Naive thymus-derived CD4-positive, alpha-beta T cell (primary cell): ENCODE results near the gene DIO1. TPM values are rescaled to one million over a fixed set of nuclear protein-coding genes. Genes with fewer than 3 reads are reported as not detected.

Experiments
- ATAC-seq: fragments of 150-1000 bp; cut with Tn5 transposase; 2 replicates; pipeline ENCODE4 v1.10.0; 2021; ENCODE audit warnings: mild to moderate bottlenecking, moderate library complexity
- CTCF ChIA-PET: fragments of 350-600 bp; sonication (Branson Sonifier 250); formaldehyde crosslinking; loops from one replicate; lab custom pipeline; 2021; ENCODE audit warnings: antibody characterized with exemption; lab: Charles Lee
- POLR2A ChIA-PET: fragments of 350-600 bp; sonication (Branson Sonifier 250); formaldehyde crosslinking; loops from one replicate; lab custom pipeline; 2021; ENCODE audit warnings: antibody characterized with exemption, inconsistent platforms; lab: Charles Lee
- DNase-seq, 9 donors: peaks; one replicate each; pipeline versions ENCODE4 v3.0.0 to v3.0.0-alpha.2; 2020 to 2022; ENCODE audit warnings: mixed read lengths in 1 of 9
- H3K27ac ChIP-seq: one replicate; pipeline ENCODE4 v1.7.0; 2013; ENCODE audit warnings: mild to moderate bottlenecking, low read depth, low read length, moderate library complexity
- H3K27me3 ChIP-seq, 2 donors: one replicate each; pipeline ENCODE4 v1.7.0; 2013; ENCODE audit warnings: low read length in 2 of 2, mild to moderate bottlenecking in 2 of 2, moderate library complexity in 2 of 2; ENCODE audit not compliant: control insufficient read depth in 2 of 2, insufficient read depth in 2 of 2
- H3K36me3 ChIP-seq, 3 experiments: 1 replicate in 2 of 3; 2 replicates in 1 of 3; pipeline ENCODE4 v1.7.0; 2013; ENCODE audit warnings: low read length in 3 of 3, mild to moderate bottlenecking in 3 of 3, moderate library complexity in 1 of 3; ENCODE audit not compliant: insufficient read depth in 3 of 3, control insufficient read depth in 2 of 3
- H3K4me1 ChIP-seq, 2 donors: one replicate each; pipeline ENCODE4 v1.7.0; 2013; ENCODE audit warnings: low read length in 2 of 2, mild to moderate bottlenecking in 2 of 2, moderate library complexity in 1 of 2; ENCODE audit not compliant: control insufficient read depth in 2 of 2, insufficient read depth in 2 of 2
- H3K4me3 ChIP-seq: 2 replicates; pipeline ENCODE4 v1.7.0; 2013; ENCODE audit warnings: mild to moderate bottlenecking, low read length
- H3K9me3 ChIP-seq, 3 experiments: 1 replicate in 2 of 3; 2 replicates in 1 of 3; pipeline ENCODE4 v1.7.0; 2013; ENCODE audit warnings: low read length in 3 of 3; ENCODE audit not compliant: control insufficient read depth in 2 of 3
- H3K27ac Mint-ChIP-seq, 9 donors: one replicate each; pipeline ENCODE4 v1.8.0; 2020 to 2022; ENCODE audit warnings: mixed read lengths in 9 of 9, mild to moderate bottlenecking in 8 of 9, moderate library complexity in 5 of 9, inconsistent platforms in 2 of 9
- H3K27me3 Mint-ChIP-seq, 5 donors: one replicate each; pipeline ENCODE4 v1.8.0; 2021 to 2022; ENCODE audit warnings: mixed read lengths in 5 of 5, mild to moderate bottlenecking in 1 of 5
- H3K36me3 Mint-ChIP-seq, 5 donors: one replicate each; pipeline ENCODE4 v1.8.0; 2020 to 2022; ENCODE audit warnings: mixed read lengths in 5 of 5, mild to moderate bottlenecking in 3 of 5, inconsistent platforms in 1 of 5
- H3K4me1 Mint-ChIP-seq, 7 donors: one replicate each; pipeline ENCODE4 v1.8.0; 2020 to 2022; ENCODE audit warnings: mixed read lengths in 7 of 7, mild to moderate bottlenecking in 3 of 7, inconsistent platforms in 1 of 7
- H3K4me3 Mint-ChIP-seq, 10 donors: one replicate each; pipeline ENCODE4 v1.8.0; 2020 to 2022; ENCODE audit warnings: mild to moderate bottlenecking in 10 of 10, mixed read lengths in 10 of 10, moderate library complexity in 6 of 10, inconsistent platforms in 2 of 10
- H3K9me3 Mint-ChIP-seq, 11 donors: one replicate each; pipeline ENCODE4 v1.8.0; 2020 to 2022; ENCODE audit warnings: mixed read lengths in 11 of 11, mild to moderate bottlenecking in 4 of 11, inconsistent platforms in 1 of 11, moderate library complexity in 1 of 11
- intact Hi-C, 2 donors: fragments of 100-400 bp; cut with micrococcal nuclease; formaldehyde crosslinking; loops; one replicate each; pipeline ENCODE4 v1.15.1; 2023
- polyA plus RNA-seq, 2 donors: library from polyadenylated mRNA; unstranded; fragments of 300-500 nt; fragmentation: Illumina TruSeq; gene quantifications; one replicate each; pipeline ENCODE4 v1.2.3, GENCODE V29; 2021
- total RNA-seq, 6 experiments: library from RNA in 5 of 6; stranded (reverse) in 5 of 6; gene quantifications; 1 replicate in 5 of 6; 2 replicates in 1 of 6; pipeline ENCODE4 v1.2.3 and lab custom pipeline; 2021 to 2026

The DIO1 gene
- total and polyA plus RNA-seq, 7 experiments from 2014 or later, result not detected

DNA sequence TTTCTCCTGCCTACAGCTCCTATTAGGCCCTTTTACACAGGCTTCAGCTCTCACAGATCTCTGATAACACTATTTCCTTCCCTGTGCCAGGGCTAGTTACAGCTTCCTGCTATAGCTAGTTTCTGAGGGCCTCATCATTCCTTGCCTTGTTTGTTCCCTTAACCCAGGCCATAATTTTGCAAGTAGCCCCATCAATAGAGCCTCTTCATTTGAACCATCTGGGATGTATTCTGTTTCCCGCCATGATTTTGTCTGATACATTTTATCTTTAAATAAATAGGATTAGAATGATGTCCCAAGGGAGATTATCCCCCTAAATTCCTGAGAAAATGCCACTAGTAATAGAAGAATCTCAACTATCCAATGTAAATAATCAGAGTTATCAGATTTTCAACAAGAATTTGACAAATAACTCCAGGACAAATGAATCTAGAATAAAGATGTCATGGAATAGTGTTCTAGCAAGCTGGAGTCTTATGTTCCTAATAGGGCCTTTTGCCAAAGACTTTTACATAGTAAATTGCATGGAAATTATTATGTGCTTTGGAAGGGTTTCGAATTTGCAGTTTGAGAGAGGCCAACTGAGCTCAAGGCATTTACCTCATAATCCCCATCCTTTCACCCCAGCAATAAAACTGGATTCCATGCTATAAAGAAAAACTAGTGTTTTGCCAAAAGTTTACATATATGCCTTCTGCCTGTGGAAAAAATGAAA lies 35.4 kb downstream of the DIO1 start:
- ATAC-seq (no peak), DNase-seq (no peak)
- Mint-ChIP-seq H3K27ac (peak overlapping the region in 1 of 9 donors; percentile 59), H3K4me3 (no peak overlapping the region), H3K27me3 (no peaks in the 10 kb centered on the region), H3K9me3 (peaks cover 0 to 3% (median 0%) of the 10 kb centered on the region in 11 donors), H3K36me3 (peaks cover 10 to 52% (median 45%) of the 10 kb centered on the region in 5 donors), H3K4me1 (peaks cover 0 to 7% (median 0%) of the 10 kb centered on the region in 7 donors)
- POLR2A ChIA-PET, result interaction anchor here (0.9 kb wide), 1 partner anchor 15 kb away, joined by 4 read pairs; no protein-coding TSS in a partner anchor
- no peak overlapping the region for H3K27ac ChIP-seq
- intact Hi-C loops, result no loop called here
- H3K4me1 ChIP-seq, result no peaks in the 10 kb centered on the region
- CTCF ChIA-PET, result interaction anchor here (0.8 kb wide), 1 partner anchor 31 kb away, joined by 3 read pairs; no protein-coding TSS in a partner anchor
- peaks cover 0 to 8% (median 0%) of the 10 kb centered on the region in 3 experiments for H3K9me3 ChIP-seq
- no peaks in the 10 kb centered on the region for H3K27me3 ChIP-seq
- H3K4me3 ChIP-seq, result no peak overlapping the region
- H3K36me3 ChIP-seq, result peaks cover 0 to 28% (median 0%) of the 10 kb centered on the region in 3 experiments

DNA sequence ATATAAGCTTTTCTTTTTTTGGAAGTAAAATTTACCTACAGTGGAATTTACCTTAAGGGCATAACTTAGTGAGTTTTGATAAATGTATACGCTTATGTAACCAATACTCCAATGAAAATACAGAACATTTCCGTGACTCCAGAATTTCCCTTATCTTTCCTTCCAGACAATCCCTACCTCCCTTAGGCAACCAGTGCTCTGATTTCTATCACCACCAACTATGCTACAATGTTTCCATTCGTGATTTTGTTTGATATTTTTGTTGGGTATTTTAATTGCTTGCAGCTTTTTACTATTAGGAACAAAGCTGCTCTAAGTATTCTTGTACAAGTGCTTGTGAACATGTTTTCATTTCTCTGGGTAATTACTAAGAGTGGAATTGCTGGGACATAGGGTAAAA lies 36.9 kb downstream of the DIO1 start:
- H3K27ac Mint-ChIP-seq, result peak overlapping the region in 1 of 9 donors; percentile 38
- no peak for ATAC-seq
- CTCF ChIA-PET, result interaction anchor here (1.3 kb wide), 1 partner anchor 70 kb away, joined by 6 read pairs; no protein-coding TSS in a partner anchor

GRCh38 chr1:53931523-53931922 lies 37.5 kb downstream of the DIO1 start:
- Histone ChIP-seq H3K4me3 (no peak overlapping the region), H3K36me3 (peaks cover 0 to 39% (median 0%) of the 10 kb centered on the region in 3 experiments), H3K27me3 (no peaks in the 10 kb centered on the region), H3K9me3 (peaks cover 0 to 14% (median 0%) of the 10 kb centered on the region in 3 experiments), H3K27ac (no peak overlapping the region), H3K4me1 (no peaks in the 10 kb centered on the region)
- no peak overlapping the region for H3K4me3 Mint-ChIP-seq
- DNase-seq, result no peak
- H3K36me3 Mint-ChIP-seq, result peaks cover 11 to 60% (median 48%) of the 10 kb centered on the region in 5 donors
- H3K27me3 Mint-ChIP-seq, result no peaks in the 10 kb centered on the region
- no peak for ATAC-seq
- peak overlapping the region in 1 of 9 donors; percentile 38 for H3K27ac Mint-ChIP-seq
- H3K9me3 Mint-ChIP-seq, result peaks cover 0 to 10% (median 0%) of the 10 kb centered on the region in 11 donors
- intact Hi-C loops, result no loop called here
- CTCF ChIA-PET, result interaction anchor here (1.3 kb wide), 1 partner anchor 70 kb away, joined by 6 read pairs; no protein-coding TSS in a partner anchor
- H3K4me1 Mint-ChIP-seq, result peaks cover 0 to 7% (median 1%) of the 10 kb centered on the region in 7 donors
- POLR2A ChIA-PET, result no interaction called here

More for the DNA sequence above, 36.9 kb downstream of the DIO1 start:
- Histone ChIP-seq H3K27ac (no peak overlapping the region), H3K27me3 (no peaks in the 10 kb centered on the region), H3K9me3 (peaks cover 0 to 14% (median 0%) of the 10 kb centered on the region in 3 experiments), H3K4me1 (no peaks in the 10 kb centered on the region), H3K36me3 (peaks cover 0 to 40% (median 0%) of the 10 kb centered on the region in 3 experiments), H3K4me3 (no peak overlapping the region)
- Mint-ChIP-seq H3K36me3 (peaks cover 10 to 57% (median 47%) of the 10 kb centered on the region in 5 donors), H3K27me3 (no peaks in the 10 kb centered on the region), H3K4me1 (peaks cover 0 to 7% (median 0%) of the 10 kb centered on the region in 7 donors), H3K9me3 (peaks cover 0 to 10% (median 0%) of the 10 kb centered on the region in 11 donors), H3K4me3 (no peak overlapping the region)
- intact Hi-C loops, result no loop called here
- POLR2A ChIA-PET, result no interaction called here
- DNase-seq, result no peak

GRCh38 chr1:53934170-53934765 lies 40.3 kb downstream of the DIO1 start:
- Histone ChIP-seq H3K36me3 (peaks cover 0 to 31% (median 0%) of the 10 kb centered on the region in 3 experiments), H3K9me3 (peaks cover 0 to 14% (median 0%) of the 10 kb centered on the region in 3 experiments), H3K27me3 (no peaks in the 10 kb centered on the region), H3K4me1 (peaks cover 0 to 3% of the 10 kb centered on the region in 2 donors), H3K4me3 (no peak overlapping the region), H3K27ac (no peak overlapping the region)
- intact Hi-C loops, result no loop called here
- CTCF ChIA-PET, result interaction anchor here (0.7 kb wide), 1 partner anchor 73 kb away, joined by 3 read pairs; no protein-coding TSS in a partner anchor
- ATAC-seq, result no peak
- Mint-ChIP-seq H3K4me3 (no peak overlapping the region), H3K9me3 (peaks cover 0 to 10% (median 0%) of the 10 kb centered on the region in 11 donors), H3K27ac (no peak overlapping the region), H3K4me1 (peaks cover 5 to 15% (median 9%) of the 10 kb centered on the region in 7 donors), H3K36me3 (peaks cover 5 to 60% (median 46%) of the 10 kb centered on the region in 5 donors), H3K27me3 (no peaks in the 10 kb centered on the region)
- no peak for DNase-seq
- POLR2A ChIA-PET, result interaction anchor here (2.0 kb wide), 1 partner anchor 11 kb away, joined by 8 read pairs; the partner anchor contains the start of genes IFT25 and LRRC42

DNA sequence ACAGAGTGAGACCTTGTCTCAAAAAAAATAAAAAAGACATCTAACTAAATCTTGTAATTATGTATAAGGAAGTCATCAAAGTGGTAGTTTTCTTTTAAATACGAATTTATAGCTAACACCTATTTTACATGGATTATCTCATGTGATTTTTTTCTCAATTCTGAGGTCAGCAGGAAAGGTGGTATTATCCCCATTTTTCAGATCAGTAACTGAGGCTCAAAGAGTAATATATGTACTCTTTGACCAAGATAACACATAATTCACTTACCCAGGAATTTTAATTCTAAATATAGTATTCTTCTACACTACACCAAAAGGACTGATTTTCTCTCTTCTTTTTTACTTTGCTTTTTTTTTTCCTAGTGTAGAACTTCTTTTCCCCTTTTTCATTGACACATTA lies 42.4 kb downstream of the DIO1 start:
- Mint-ChIP-seq H3K4me1 (peaks cover 7 to 26% (median 14%) of the 10 kb centered on the region in 7 donors), H3K27me3 (no peaks in the 10 kb centered on the region), H3K9me3 (peaks cover 0 to 10% (median 0%) of the 10 kb centered on the region in 11 donors), H3K4me3 (no peak overlapping the region), H3K36me3 (peaks cover 4 to 60% (median 38%) of the 10 kb centered on the region in 5 donors), H3K27ac (peak overlapping the region in 1 of 9 donors; percentile 4)
- Histone ChIP-seq H3K4me1 (peaks cover 0 to 3% of the 10 kb centered on the region in 2 donors), H3K27ac (no peak overlapping the region), H3K9me3 (peaks cover 0 to 14% (median 0%) of the 10 kb centered on the region in 3 experiments), H3K4me3 (no peak overlapping the region), H3K27me3 (no peaks in the 10 kb centered on the region), H3K36me3 (peaks cover 0 to 26% (median 0%) of the 10 kb centered on the region in 3 experiments)
- DNase-seq (no peak), ATAC-seq (no peak)
- ChIA-PET POLR2A (interaction anchor here (0.7 kb wide), 1 partner anchor 11 kb away, joined by 4 read pairs; no protein-coding TSS in a partner anchor), CTCF (interaction anchor here (1.3 kb wide), 1 partner anchor 9 kb away, joined by 5 read pairs; the partner anchor contains the start of gene IFT25)
- intact Hi-C loops, result no loop called here

DNA sequence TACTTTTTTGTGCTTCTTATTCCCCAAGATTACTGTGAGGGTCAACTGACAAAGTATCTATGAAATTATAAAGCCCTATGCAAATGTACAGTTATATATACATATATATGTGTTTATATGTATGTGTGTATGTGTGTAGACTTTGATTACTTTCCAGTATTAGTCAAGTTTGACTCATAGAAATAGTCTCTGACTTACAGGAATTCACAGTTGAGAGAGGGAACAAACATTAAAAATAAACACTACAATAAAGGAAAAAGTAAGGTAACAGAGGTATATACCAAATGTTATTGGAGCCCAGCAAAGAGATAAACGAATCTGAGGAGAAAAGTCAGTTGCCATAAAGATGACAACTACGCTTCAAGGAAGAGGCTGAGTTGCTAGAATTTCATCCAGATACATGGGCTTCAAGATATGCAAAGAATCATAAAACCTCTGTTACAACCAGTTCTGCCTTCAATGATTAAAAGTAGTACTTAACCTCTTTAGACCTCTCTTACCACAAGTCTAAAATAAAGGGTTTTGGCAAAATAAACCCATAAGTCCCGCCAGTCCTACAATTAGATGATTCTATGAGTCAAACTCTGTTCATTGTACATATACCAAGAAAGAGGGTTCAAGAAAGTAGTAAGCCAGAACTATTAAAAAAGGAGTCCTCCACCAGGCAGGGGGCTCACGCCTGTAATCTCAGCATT lies 44.3 kb downstream of the DIO1 start:
- DNase-seq (no peak), ATAC-seq (no peak)
- Histone ChIP-seq H3K9me3 (peaks cover 0 to 7% (median 0%) of the 10 kb centered on the region in 3 experiments), H3K36me3 (peaks cover 0 to 26% (median 0%) of the 10 kb centered on the region in 3 experiments), H3K27me3 (no peaks in the 10 kb centered on the region), H3K4me1 (peaks cover 0 to 15% of the 10 kb centered on the region in 2 donors), H3K4me3 (no peak overlapping the region), H3K27ac (no peak overlapping the region)
- H3K4me3 Mint-ChIP-seq, result no peak overlapping the region
- intact Hi-C loops, result no loop called here
- H3K4me1 Mint-ChIP-seq, result peaks cover 16 to 36% (median 26%) of the 10 kb centered on the region in 7 donors
- peaks cover 4 to 53% (median 33%) of the 10 kb centered on the region in 5 donors for H3K36me3 Mint-ChIP-seq
- no peaks in the 10 kb centered on the region for H3K27me3 Mint-ChIP-seq
- CTCF ChIA-PET, result no interaction called here
- peaks cover 0 to 9% (median 0%) of the 10 kb centered on the region in 11 donors for H3K9me3 Mint-ChIP-seq
- POLR2A ChIA-PET, result no interaction called here
- no peak overlapping the region for H3K27ac Mint-ChIP-seq
